ENCODE results near the gene PRR36. TPM values are rescaled to one million over a fixed set of nuclear protein-coding genes. Genes with fewer than 3 reads are reported as not detected.

Gene PRR36
- total RNA-seq, 2 experiments from 2014 or later, result 0.17 TPM; not detected in 1

GRCh38 chr19:7910321-7911161 lies 36.4 kb upstream of the PRR36 start:
- Histone ChIP-seq H3K4me2 (ENCODE audit: low read length) (no peak overlapping the region), H3K79me2 (ENCODE audit: insufficient read depth, low read depth, low read length) (peaks cover 8% of the 10 kb centered on the region), H3K4me3 (ENCODE audit: low read depth, low read length, poor library complexity, severe bottlenecking) (no peak overlapping the region), H3K4me1 (ENCODE audit: insufficient read depth, low read length, poor library complexity, severe bottlenecking) (peaks cover under 1% of the 10 kb centered on the region), H3K9me2 (ENCODE audit: insufficient read depth, low read length) (no peaks in the 10 kb centered on the region), H3K9me3 (ENCODE audit: low read length) (no peaks in the 10 kb centered on the region), H3K27ac (ENCODE audit: low read depth, low read length, poor library complexity, severe bottlenecking) (no peak overlapping the region), H3K36me3 (ENCODE audit: insufficient read depth, low read length) (peaks cover 46% of the 10 kb centered on the region), H4K20me1 (ENCODE audit: insufficient read depth, low read length) (no peaks in the 10 kb centered on the region), H2AFZ (ENCODE audit: low read length) (no peak overlapping the region)
- ChIA-PET CTCF (ENCODE audit: unreplicated experiment) (interaction anchor here (0.7 to 1.1 kb wide), 2 partner anchors 9 to 10 kb away, joined by 3 to 4 read pairs; partner anchors contain the start of gene SNAPC2), POLR2A (no interaction called here)
- DNase-seq (ENCODE audit: low spot score), result no peak
- no TSS peak for BruUV-seq (replicated peaks)
- no peak for TF ChIP-seq CTCF (conservative IDR thresholded peaks at IDR 0.05; ENCODE audit: low read length)
- no peak for TF ChIP-seq EZH2phosphoT487 (IDR thresholded peaks at IDR 0.05; ENCODE audit: borderline replicate concordance, low read depth, low read length)
- intact Hi-C loops (cut with micrococcal nuclease; ENCODE audit: unreplicated experiment), result no loop called here

GRCh38 chr19:7909471-7910067 lies 35.4 kb upstream of the PRR36 start:
- Histone ChIP-seq H3K4me1 (ENCODE audit: insufficient read depth, low read length, poor library complexity, severe bottlenecking) (peaks cover 10% of the 10 kb centered on the region), H3K4me3 (ENCODE audit: low read depth, low read length, poor library complexity, severe bottlenecking) (no peak overlapping the region), H3K4me2 (ENCODE audit: low read length) (no peak overlapping the region), H3K9me3 (ENCODE audit: low read length) (no peaks in the 10 kb centered on the region), H2AFZ (ENCODE audit: low read length) (no peak overlapping the region), H3K9me2 (ENCODE audit: insufficient read depth, low read length) (no peaks in the 10 kb centered on the region), H3K79me2 (ENCODE audit: insufficient read depth, low read depth, low read length) (peaks cover 18% of the 10 kb centered on the region), H3K27ac (ENCODE audit: low read depth, low read length, poor library complexity, severe bottlenecking) (no peak overlapping the region), H4K20me1 (ENCODE audit: insufficient read depth, low read length) (0 out of 2 replicates have a peak, but pooled peaks cover 6% of the 10 kb centered on the region), H3K36me3 (ENCODE audit: insufficient read depth, low read length) (peaks cover 46% of the 10 kb centered on the region)
- ChIA-PET CTCF (ENCODE audit: unreplicated experiment) (no interaction called here), POLR2A (no interaction called here)
- TF ChIP-seq EZH2phosphoT487 (IDR thresholded peaks at IDR 0.05; ENCODE audit: borderline replicate concordance, low read depth, low read length), result no peak
- no peak for TF ChIP-seq CTCF (conservative IDR thresholded peaks at IDR 0.05; ENCODE audit: low read length)
- no peak for DNase-seq (ENCODE audit: low spot score)
- intact Hi-C loops (cut with micrococcal nuclease; ENCODE audit: unreplicated experiment), result no loop called here
- BruUV-seq (replicated peaks), result no TSS peak

All from OCI-LY7 (cell line).